GM20431 (cell line): Measurements from ENCODE around the gene NPM1.
"Not testable (repeated sequence)": the region's sequence is repeated elsewhere in the genome, so short reads cannot be mapped to it uniquely, and the experiment has no call there.

Source experiments
- in situ Hi-C: fragments of 300-500 bp; cut with MseI, MboI; formaldehyde crosslinking; loops from one replicate; pipeline ENCODE4 v1.15.0; 2020; ENCODE audit warnings: low sequenced_read_pairs; ENCODE audit not compliant: unreplicated experiment

The NPM1 gene

GRCh38 chr5:171384416-171384815 lies 3.2 kb upstream of the NPM1 start:
- in situ Hi-C loops = not testable (repeated sequence)

- in situ Hi-C loops = not testable (repeated sequence)
Measured at GRCh38 chr5:171384999-171385398, 2.6 kb upstream of the NPM1 start.

GRCh38 chr5:171386006-171386671 lies 1.5 kb upstream of the NPM1 start:
- in situ Hi-C loops = no loop called here

- in situ Hi-C loops = no loop called here
Measured at GRCh38 chr5:171386861-171387344, 746 bp upstream of the NPM1 start.

- in situ Hi-C loops = no loop called here
Measured at GRCh38 chr5:171387970-171388815, 544 bp downstream of the NPM1 start.

- in situ Hi-C loops = no loop called here
Measured at GRCh38 chr5:171388816-171389168, 1.1 kb downstream of the NPM1 start.

- in situ Hi-C loops = no loop called here
Measured at GRCh38 chr5:171390883-171391677, 3.4 kb downstream of the NPM1 start.

GRCh38 chr5:171391996-171392577 lies 4.4 kb downstream of the NPM1 start:
- in situ Hi-C loops = no loop called here

- in situ Hi-C loops = no loop called here
Measured at GRCh38 chr5:171392585-171393159, 5.0 kb downstream of the NPM1 start.

GRCh38 chr5:171395042-171395441 lies 7.4 kb downstream of the NPM1 start:
- in situ Hi-C loops = no loop called here

GRCh38 chr5:171396583-171396982 lies 8.9 kb downstream of the NPM1 start:
- in situ Hi-C loops = not testable (repeated sequence)

- in situ Hi-C loops = no loop called here
Measured at GRCh38 chr5:171397190-171397589, 9.5 kb downstream of the NPM1 start.

- in situ Hi-C loops = no loop called here
Measured at GRCh38 chr5:171397599-171397998, 9.9 kb downstream of the NPM1 start.

- in situ Hi-C loops = not testable (repeated sequence)
Measured at GRCh38 chr5:171398660-171399059, 11.0 kb downstream of the NPM1 start.

- in situ Hi-C loops = loop anchor here (25.0 kb wide), 1 partner anchor 637 kb away; no protein-coding TSS in a partner anchor
Measured at GRCh38 chr5:171400169-171400568, 12.5 kb downstream of the NPM1 start.

- in situ Hi-C loops = loop anchor here (25.0 kb wide), 1 partner anchor 636 kb away; no protein-coding TSS in a partner anchor
Measured at GRCh38 chr5:171401167-171401947, 13.7 kb downstream of the NPM1 start.

- in situ Hi-C loops = loop anchor here (25.0 kb wide), 1 partner anchor 635 kb away; no protein-coding TSS in a partner anchor
Measured at GRCh38 chr5:171402751-171403150, 15.1 kb downstream of the NPM1 start.

GRCh38 chr5:171405615-171406014 lies 18.0 kb downstream of the NPM1 start:
- in situ Hi-C loops = loop anchor here (25.0 kb wide), 1 partner anchor 632 kb away; no protein-coding TSS in a partner anchor

GRCh38 chr5:171407234-171407633 lies 19.6 kb downstream of the NPM1 start:
- in situ Hi-C loops = loop anchor here (25.0 kb wide), 1 partner anchor 630 kb away; no protein-coding TSS in a partner anchor
